H1 (cell line): ENCODE data around the gene RRAS2. TPM values are rescaled to one million over a fixed set of nuclear protein-coding genes. Genes with fewer than 3 reads are reported as not detected.

Experiments used
- CTCF ChIA-PET: fragments of 300-600 bp; sonication (Branson Sonifier 250); formaldehyde crosslinking; loops from one replicate; lab custom pipeline; 2021; ENCODE audit not compliant: partially characterized antibody; lab: Charles Lee
- POLR2A ChIA-PET: fragments of 300-600 bp; sonication (Branson Sonifier 250); formaldehyde crosslinking; loops from one replicate; lab custom pipeline; 2021; ENCODE audit warnings: inconsistent platforms; ENCODE audit not compliant: partially characterized antibody; lab: Charles Lee
- DNase-seq, 2 experiments: peaks; one replicate each; pipeline versions ENCODE4 v3.0.0 to v3.0.0-alpha.2; 2010 to 2022; ENCODE audit warnings: low spot score in 2 of 2, low read depth in 1 of 2, mixed read lengths in 1 of 2
- FAIRE-seq: peaks from 2 replicates; lab custom pipeline; 2011; peaks lifted over from hg19 to GRCh38; lab: Jason Lieb, UNC
- H2AFZ ChIP-seq: 2 replicates; pipeline ENCODE4 v1.8.1; 2012; ENCODE audit warnings: low read length, inconsistent platforms
- H2AK5ac ChIP-seq: 2 replicates; pipeline ENCODE4 v1.6.1; 2013; ENCODE audit warnings: low read depth, low read length
- H2BK120ac ChIP-seq: replicated peaks from 2 replicates; pipeline ENCODE3; 2013; ENCODE audit warnings: low read depth, low read length, inconsistent platforms
- H2BK12ac ChIP-seq: 2 replicates; pipeline ENCODE4 v1.6.1; 2013; ENCODE audit warnings: low read depth, low read length
- H2BK15ac ChIP-seq: 2 replicates; pipeline ENCODE4 v1.6.1; 2013; ENCODE audit warnings: low read length
- H2BK20ac ChIP-seq: 2 replicates; pipeline ENCODE4 v1.6.1; 2013; ENCODE audit warnings: low read length
- H2BK5ac ChIP-seq: 2 replicates; pipeline ENCODE4 v1.6.1; 2013; ENCODE audit warnings: low read depth, low read length
- H3K14ac ChIP-seq: 2 replicates; pipeline ENCODE4 v1.6.1; 2013; ENCODE audit warnings: inconsistent platforms; ENCODE audit not compliant: insufficient read length
- H3K18ac ChIP-seq: 2 replicates; pipeline ENCODE4 v1.6.1; 2013; ENCODE audit warnings: low read length; ENCODE audit errors: extremely low read depth
- H3K23ac ChIP-seq: 2 replicates; pipeline ENCODE4 v1.6.1; 2013; ENCODE audit warnings: inconsistent platforms; ENCODE audit not compliant: insufficient read length
- H3K23me2 ChIP-seq: 2 replicates; pipeline ENCODE4 v1.6.1; 2013; ENCODE audit warnings: low read depth, low read length
- H3K27ac ChIP-seq: 2 replicates; pipeline ENCODE4 v1.6.1; 2011; ENCODE audit warnings: low read depth, low read length, inconsistent platforms
- H3K27me3 ChIP-seq, 4 experiments: replicated peaks in 1 of 4; 1 replicate in 1 of 4; 2 replicates in 3 of 4; pipeline versions ENCODE4 v1.6.1 to v1.8.1; 2011 to 2013; ENCODE audit warnings: low read length in 3 of 4, mild to moderate bottlenecking in 3 of 4, inconsistent platforms in 2 of 4, mixed read lengths in 2 of 4, moderate library complexity in 1 of 4; ENCODE audit not compliant: control insufficient read depth in 3 of 4, insufficient read depth in 3 of 4; ENCODE audit errors: extremely low read depth in 1 of 4
- H3K36me3 ChIP-seq, 4 experiments: 2 replicates each; pipeline versions ENCODE4 v1.6.1 to v1.8.1; 2011 to 2013; ENCODE audit warnings: mild to moderate bottlenecking in 4 of 4, low read length in 3 of 4, moderate library complexity in 2 of 4, control low read depth in 1 of 4, inconsistent platforms in 1 of 4; ENCODE audit not compliant: insufficient read depth in 4 of 4, control insufficient read depth in 2 of 4
- H3K4ac ChIP-seq: replicated peaks from 2 replicates; pipeline ENCODE3; 2013; ENCODE audit warnings: low read length, low read depth, mixed read lengths, inconsistent platforms; ENCODE audit not compliant: insufficient read length
- H3K4me1 ChIP-seq, 4 experiments: replicated peaks in 1 of 4; 1 replicate in 1 of 4; 2 replicates in 3 of 4; pipeline versions ENCODE4 v1.6.1 to v1.8.1; 2011 to 2013; ENCODE audit warnings: low read length in 3 of 4, inconsistent platforms in 2 of 4, mixed read lengths in 1 of 4; ENCODE audit not compliant: insufficient read depth in 4 of 4, control insufficient read depth in 3 of 4
- H3K4me2 ChIP-seq, 2 experiments: 2 replicates each; pipeline versions ENCODE4 v1.6.1 to v1.8.1; 2011 to 2013; ENCODE audit warnings: low read depth in 2 of 2, low read length in 2 of 2, control low read depth in 1 of 2, inconsistent platforms in 1 of 2, mild to moderate bottlenecking in 1 of 2; ENCODE audit not compliant: insufficient read depth in 1 of 2
- H3K4me3 ChIP-seq, 4 experiments: fragments of 200-600, 300-600 bp in 1 of 4; sonication (generic), shearing (Covaris generic), sonication (Bioruptor Twin) in 1 of 4; 2 replicates each; pipeline versions ENCODE4 v1.5.1 to v1.8.1; 2011 to 2016; ENCODE audit warnings: low read length in 4 of 4, low read depth in 3 of 4, control low read depth in 2 of 4, inconsistent platforms in 2 of 4, mild to moderate bottlenecking in 2 of 4, mixed read lengths in 1 of 4, moderate library complexity in 1 of 4; ENCODE audit not compliant: insufficient read depth in 2 of 4; ENCODE audit errors: extremely low read depth in 1 of 4
- H3K56ac ChIP-seq: replicated peaks from 2 replicates; pipeline ENCODE3; 2013; ENCODE audit warnings: low read depth, mild to moderate bottlenecking, mixed read lengths, low read length, inconsistent platforms; ENCODE audit not compliant: insufficient read length
- H3K79me1 ChIP-seq: 2 replicates; pipeline ENCODE4 v1.6.1; 2013; ENCODE audit warnings: low read depth, low read length, control low read depth
- H3K79me2 ChIP-seq, 2 experiments: 2 replicates each; pipeline versions ENCODE4 v1.6.1 to v1.8.1; 2012 to 2013; ENCODE audit warnings: low read length in 2 of 2, mild to moderate bottlenecking in 2 of 2, inconsistent platforms in 1 of 2; ENCODE audit not compliant: insufficient read depth in 2 of 2, control insufficient read depth in 1 of 2
- H3K9ac ChIP-seq, 4 experiments: replicated peaks in 1 of 4; 1 replicate in 1 of 4; 2 replicates in 3 of 4; pipeline versions ENCODE4 v1.6.1 to v1.8.1; 2011 to 2013; ENCODE audit warnings: low read depth in 3 of 4, low read length in 3 of 4, control low read depth in 2 of 4, mild to moderate bottlenecking in 2 of 4, moderate library complexity in 2 of 4, inconsistent platforms in 1 of 4; ENCODE audit errors: extremely low read depth in 1 of 4
- H3K9me3 ChIP-seq, 2 experiments: 2 replicates each; pipeline versions ENCODE4 v1.6.1 to v1.8.1; 2012 to 2013; ENCODE audit warnings: mild to moderate bottlenecking in 2 of 2, moderate library complexity in 2 of 2, control low read depth in 1 of 2, inconsistent platforms in 1 of 2, low read depth in 1 of 2, low read length in 1 of 2, mixed read lengths in 1 of 2; ENCODE audit not compliant: insufficient read depth in 2 of 2
- H4K20me1 ChIP-seq, 2 experiments: replicated peaks in 1 of 2; 2 replicates each; pipeline versions ENCODE3 to v1.8.1; 2011 to 2013; ENCODE audit warnings: inconsistent platforms in 2 of 2, low read length in 2 of 2, mild to moderate bottlenecking in 1 of 2; ENCODE audit not compliant: insufficient read depth in 2 of 2, control insufficient read depth in 1 of 2
- H4K5ac ChIP-seq: 2 replicates; pipeline ENCODE4 v1.6.1; 2013; ENCODE audit warnings: low read length, low read depth, mixed read lengths, inconsistent platforms; ENCODE audit not compliant: insufficient read length
- H4K8ac ChIP-seq: 2 replicates; pipeline ENCODE4 v1.8.0; 2013; ENCODE audit warnings: mild to moderate bottlenecking, moderate library complexity, low read length, inconsistent platforms; ENCODE audit not compliant: insufficient read depth; ENCODE audit errors: extremely low read depth
- H4K91ac ChIP-seq: replicated peaks from 2 replicates; pipeline ENCODE3; 2013; ENCODE audit warnings: low read length, mixed read lengths, inconsistent platforms; ENCODE audit not compliant: insufficient read length
- ATF2 ChIP-seq: IDR thresholded peaks from 2 replicates; pipeline ENCODE4 v1.6.1; 2012; ENCODE audit warnings: low read length, inconsistent platforms
- BACH1 ChIP-seq: IDR thresholded peaks from 2 replicates; pipeline ENCODE4 v1.6.1; 2012; ENCODE audit warnings: low read length, improper control_type of control experiment
- GABPA ChIP-seq: IDR thresholded peaks from 2 replicates; pipeline ENCODE4 v1.6.1; 2011; ENCODE audit warnings: mild to moderate bottlenecking, low read length, moderate library complexity, borderline replicate concordance; ENCODE audit not compliant: insufficient read depth
- KDM4A ChIP-seq: IDR thresholded peaks from one replicate; pipeline ENCODE4 v1.7.1; 2012; ENCODE audit warnings: low read depth, mild to moderate bottlenecking, moderate library complexity, low read length, inconsistent platforms; ENCODE audit not compliant: severe bottlenecking
- NANOG ChIP-seq: IDR thresholded peaks from 2 replicates; pipeline ENCODE4 v1.6.1; 2011; ENCODE audit warnings: low read length, low read depth, mild to moderate bottlenecking, inconsistent platforms; ENCODE audit not compliant: insufficient read depth, poor library complexity, severe bottlenecking
- SP2 ChIP-seq: IDR thresholded peaks from 2 replicates; pipeline ENCODE4 v1.6.1; 2012; ENCODE audit warnings: mild to moderate bottlenecking, low read length, inconsistent platforms
- TEAD4 ChIP-seq: IDR thresholded peaks from 2 replicates; pipeline ENCODE4 v1.6.1; 2012; ENCODE audit warnings: low read depth, low read length, inconsistent platforms, mixed read lengths
- WGBS, 2 experiments: shearing (Covaris generic) in 1 of 2; methylation state at CpG; one replicate each; pipeline versions ENCODE4 v1.1.6 to v1.1.7; 2013 to 2015; ENCODE audit warnings: low lambda C conversion rate in 2 of 2, mixed read lengths in 2 of 2, inconsistent platforms in 1 of 2, low coverage in 1 of 2, missing lambda C conversion rate in 1 of 2; ENCODE audit not compliant: insufficient replicate concordance in 2 of 2, insufficient coverage in 1 of 2, insufficient read length in 1 of 2; ENCODE audit errors: extremely low coverage in 1 of 2, missing lambda C conversion rate in 1 of 2; 5-methylcytosine and 5-hydroxymethylcytosine counted together
- polyA plus RNA-seq, 7 experiments: library from polyadenylated mRNA; depleted of rRNA in 3 of 7; stranded (reverse) in 5 of 7; unstranded in 2 of 7; fragments of >200 nt in 5 of 7; fragments of 200-250 nt in 2 of 7; gene quantifications; 1 replicate in 5 of 7; 2 replicates in 1 of 7; 4 replicates in 1 of 7; pipeline versions ENCODE4 v1.2.1 to v1.2.3, GENCODE V29; 2011 to 2013; ENCODE audit warnings: missing spikeins in 2 of 7, mixed read lengths in 2 of 7
- total RNA-seq: library from RNA; stranded (reverse); fragmentation: NEBNext Ultra II Directional; extraction: Animal tissue kit (Norgen Biotek cat#: 25700); gene quantifications from 2 replicates; pipeline ENCODE4 v1.2.1, GENCODE V29; 2021

RRAS2 gene
- total and polyA plus RNA-seq, 2 of the 8 experiments (the other 6 are each of a cell fraction or from before 2014, with no cell fraction given): 72.3 to 234 TPM

DNA sequence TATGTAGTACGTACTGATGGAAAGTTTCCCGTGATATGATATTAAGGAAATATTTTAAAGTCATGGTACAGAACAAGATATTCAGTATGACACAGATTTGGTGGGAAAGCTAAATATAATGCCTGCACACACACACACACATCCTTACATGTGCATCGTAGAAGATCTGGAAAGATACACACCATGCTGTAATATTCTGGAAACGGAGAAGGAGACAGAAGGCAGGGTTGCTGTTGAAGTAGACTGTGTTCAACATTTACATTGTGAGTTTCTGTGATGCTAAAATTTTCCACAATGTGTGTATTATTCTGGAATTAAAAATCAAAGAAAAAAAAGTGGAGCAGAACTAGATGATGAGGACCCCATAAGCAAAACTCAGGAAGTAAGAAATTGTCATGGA is 118.0 kb downstream of the RRAS2 start:
- H3K23ac ChIP-seq: no peak overlapping the region
- DNase-seq (no peak), FAIRE-seq (no peak)
- H3K14ac ChIP-seq: no peak overlapping the region
- peaks cover 3% of the 10 kb centered on the region; the same call in 1 of the 2 replicates for H3K23me2 ChIP-seq
- no peaks in the 10 kb centered on the region for H4K20me1 ChIP-seq
- no peak overlapping the region for H4K5ac ChIP-seq
- no peak overlapping the region for H2AFZ ChIP-seq
- no peak overlapping the region for H4K91ac ChIP-seq
- H2BK15ac ChIP-seq: no peak overlapping the region
- no peak overlapping the region for H3K4ac ChIP-seq
- H3K4me1 ChIP-seq: peaks cover 0 to 2% (median 0%) of the 10 kb centered on the region in 4 experiments; a peak in 1 of 7 replicates
- no peak overlapping the region for H2BK120ac ChIP-seq
- no peak overlapping the region for H4K8ac ChIP-seq
- H3K4me3 ChIP-seq: no peak overlapping the region
- no peak overlapping the region for H3K4me2 ChIP-seq
- TF ChIP-seq ATF2: no peak
- TF ChIP-seq GABPA: no peak
- no peak for TF ChIP-seq NANOG
- no peak for TF ChIP-seq SP2
- TF ChIP-seq TEAD4: no peak
- no peak for TF ChIP-seq BACH1
- TF ChIP-seq KDM4A: no peak
- peaks cover 0 to 3% (median 0%) of the 10 kb centered on the region in 4 experiments; a peak in 1 of 7 replicates for H3K27me3 ChIP-seq
- H3K36me3 ChIP-seq: no peaks in the 10 kb centered on the region
- H2BK20ac ChIP-seq: no peak overlapping the region
- H3K9me3 ChIP-seq: no peaks in the 10 kb centered on the region
- no peak overlapping the region for H2AK5ac ChIP-seq
- POLR2A ChIA-PET: no interaction called here
- 91% methylated on average over 4 of the region's 4 CpGs; no CpG with 5 or more reads in 1 of the 2 experiments for WGBS, 2 experiments
- CTCF ChIA-PET: interaction anchor here (0.8 to 3.6 kb wide), 7 partner anchors 9 to 471 kb away, joined by 3 to 10 read pairs (median 5); no protein-coding TSS in a partner anchor
- no peak overlapping the region for H3K56ac ChIP-seq
- H3K9ac ChIP-seq: no peak overlapping the region
- H3K18ac ChIP-seq: no peak overlapping the region
- H3K79me2 ChIP-seq: no peaks in the 10 kb centered on the region
- H2BK12ac ChIP-seq: no peak overlapping the region
- no peaks in the 10 kb centered on the region for H3K79me1 ChIP-seq
- no peak overlapping the region for H3K27ac ChIP-seq
- H2BK5ac ChIP-seq: no peak overlapping the region
